ENCODE data around the gene IQCC. TPM values are rescaled to one million over a fixed set of nuclear protein-coding genes. Genes with fewer than 3 reads are reported as not detected.
A peak's percentile ranks its signal among the peaks of the same experiment; 100 is the strongest.

Gene IQCC
- total RNA-seq, 2 experiments from 2014 or later, result 4.8 to 5.0 TPM

GRCh38 chr1:32219022-32219421, 13.6 kb downstream of the IQCC start:
- DNase-seq, result no peak
- no peaks in the 10 kb centered on the region for H3K9me3 Mint-ChIP-seq
- H3K27ac Mint-ChIP-seq, result no peak overlapping the region
- no peak overlapping the region for H3K4me3 Mint-ChIP-seq
- no peaks in the 10 kb centered on the region for H3K27me3 Mint-ChIP-seq
- H3K4me1 Mint-ChIP-seq, result peaks cover 48% of the 10 kb centered on the region
- peaks cover 12% of the 10 kb centered on the region for H3K36me3 Mint-ChIP-seq (ENCODE audit: low read depth)
- ChIA-PET POLR2A (interaction anchor here (0.7 kb wide), 1 partner anchor 1260 kb away, joined by 6 read pairs; no protein-coding TSS in a partner anchor), CTCF (interaction anchor here (0.7 kb wide), 1 partner anchor 134 kb away, joined by 3 read pairs; no protein-coding TSS in a partner anchor)

GRCh38 chr1:32220746-32221580, 15.5 kb downstream of the IQCC start:
- peak overlapping the region; percentile 99 for H3K4me3 Mint-ChIP-seq
- ChIA-PET CTCF (interaction anchor here (0.8 to 1.4 kb wide), 3 partner anchors 9 to 27 kb away, joined by 3 to 5 read pairs (median 4); no protein-coding TSS in a partner anchor), POLR2A (no interaction called here)
- H3K27ac Mint-ChIP-seq, result peak overlapping the region; percentile 97
- no peak for DNase-seq
- H3K36me3 Mint-ChIP-seq (ENCODE audit: low read depth), result peaks cover 20% of the 10 kb centered on the region
- no peaks in the 10 kb centered on the region for H3K9me3 Mint-ChIP-seq
- H3K27me3 Mint-ChIP-seq, result no peaks in the 10 kb centered on the region
- peaks cover 49% of the 10 kb centered on the region for H3K4me1 Mint-ChIP-seq

GRCh38 chr1:32221581-32221979, 16.1 kb downstream of the IQCC start:
- H3K9me3 Mint-ChIP-seq, result no peaks in the 10 kb centered on the region
- peaks cover 24% of the 10 kb centered on the region for H3K36me3 Mint-ChIP-seq (ENCODE audit: low read depth)
- ChIA-PET POLR2A (no interaction called here), CTCF (interaction anchor here (1.4 kb wide), 2 partner anchors 15 to 27 kb away, joined by 4 to 5 read pairs; no protein-coding TSS in a partner anchor)
- no peak for DNase-seq
- H3K4me3 Mint-ChIP-seq, result peak overlapping the region; percentile 99
- H3K4me1 Mint-ChIP-seq, result peaks cover 46% of the 10 kb centered on the region
- peak overlapping the region; percentile 97 for H3K27ac Mint-ChIP-seq
- H3K27me3 Mint-ChIP-seq, result no peaks in the 10 kb centered on the region

- CTCF ChIA-PET, result interaction anchor here (0.6 to 1.4 kb wide), 2 partner anchors 37 to 476 kb away, joined by 3 to 5 read pairs; no protein-coding TSS in a partner anchor
- DNase-seq, result peak; percentile 96
- Mint-ChIP-seq H3K9me3 (no peaks in the 10 kb centered on the region), H3K27ac (peak within 1 kb of the TSS; percentile 97), H3K4me1 (peaks cover 43% of the 10 kb centered on the region), H3K4me3 (peak within 1 kb of the TSS; percentile 99), H3K36me3 (ENCODE audit: low read depth) (peaks cover 24% of the 10 kb centered on the region), H3K27me3 (no peaks in the 10 kb centered on the region)
- POLR2A ChIA-PET, result no interaction called here
Observed at GRCh38 chr1:32221980-32222755, 16.7 kb downstream of the IQCC start, which contains the start of the genes EIF3I and TMEM234. TSS of gene EIF3I (plus strand) at chr1:32222407. CDS start at chr1:32222442, 35 bp downstream. TSS of gene TMEM234 (minus strand) at chr1:32222353. CDS start at chr1:32222322, 31 bp downstream.

- peak overlapping the region; percentile 97 for H3K27ac Mint-ChIP-seq
- peaks cover 46% of the 10 kb centered on the region for H3K4me1 Mint-ChIP-seq
- peaks cover 39% of the 10 kb centered on the region for H3K36me3 Mint-ChIP-seq (ENCODE audit: low read depth)
- CTCF ChIA-PET, result interaction anchor here (0.8 to 1.4 kb wide), 5 partner anchors 17 to 170 kb away, joined by 3 to 5 read pairs (median 4); partner anchors contain the start of gene BSDC1
- POLR2A ChIA-PET, result no interaction called here
- no peaks in the 10 kb centered on the region for H3K9me3 Mint-ChIP-seq
- peak overlapping the region; percentile 99 for H3K4me3 Mint-ChIP-seq
- H3K27me3 Mint-ChIP-seq, result no peaks in the 10 kb centered on the region
- DNase-seq, result no peak
Observed at GRCh38 chr1:32223683-32224082, 18.2 kb downstream of the IQCC start.

- POLR2A ChIA-PET, result no interaction called here
Observed at GRCh38 chr1:32224285-32224684, 18.8 kb downstream of the IQCC start.

GRCh38 chr1:32228771-32229170, 23.3 kb downstream of the IQCC start:
- ChIA-PET POLR2A (interaction anchor here (0.8 kb wide), 1 partner anchor 12 kb away, joined by 3 read pairs; no protein-coding TSS in a partner anchor), CTCF (interaction anchor here (0.8 to 4.7 kb wide), 4 partner anchors 10 to 20 kb away, joined by 3 to 25 read pairs (median 6); no protein-coding TSS in a partner anchor)
- Mint-ChIP-seq H3K36me3 (ENCODE audit: low read depth) (peaks cover 35% of the 10 kb centered on the region), H3K27ac (no peak overlapping the region), H3K4me1 (peaks cover 15% of the 10 kb centered on the region), H3K27me3 (no peaks in the 10 kb centered on the region), H3K9me3 (no peaks in the 10 kb centered on the region), H3K4me3 (no peak overlapping the region)
- no peak for DNase-seq

More at GRCh38 chr1:32224285-32224684, 18.8 kb downstream of the IQCC start:
- Mint-ChIP-seq H3K4me3 (peak overlapping the region; percentile 42), H3K36me3 (ENCODE audit: low read depth) (peaks cover 40% of the 10 kb centered on the region), H3K9me3 (no peaks in the 10 kb centered on the region), H3K4me1 (peaks cover 46% of the 10 kb centered on the region), H3K27me3 (no peaks in the 10 kb centered on the region), H3K27ac (peak overlapping the region; percentile 97)
- CTCF ChIA-PET, result interaction anchor here (1.0 to 1.1 kb wide), 2 partner anchors 17 to 70 kb away, joined by 3 to 4 read pairs; no protein-coding TSS in a partner anchor
- DNase-seq, result no peak

- Mint-ChIP-seq H3K27ac (no peak overlapping the region), H3K36me3 (ENCODE audit: low read depth) (peaks cover 20% of the 10 kb centered on the region), H3K4me3 (no peak overlapping the region), H3K4me1 (peaks cover 3% of the 10 kb centered on the region), H3K27me3 (no peaks in the 10 kb centered on the region), H3K9me3 (no peaks in the 10 kb centered on the region)
- ChIA-PET POLR2A (no interaction called here), CTCF (interaction anchor here (0.6 to 1.4 kb wide), 4 partner anchors 9 to 89 kb away, joined by 3 read pairs; no protein-coding TSS in a partner anchor)
- DNase-seq, result no peak
Observed at GRCh38 chr1:32231843-32232432, 26.5 kb downstream of the IQCC start.

GRCh38 chr1:32232558-32233304, 27.3 kb downstream of the IQCC start:
- DNase-seq, result no peak
- H3K4me3 Mint-ChIP-seq, result no peak overlapping the region
- ChIA-PET CTCF (interaction anchor here (0.8 to 1.4 kb wide), 2 partner anchors 12 to 17 kb away, joined by 3 to 4 read pairs; no protein-coding TSS in a partner anchor), POLR2A (no interaction called here)
- H3K36me3 Mint-ChIP-seq (ENCODE audit: low read depth), result peaks cover 14% of the 10 kb centered on the region
- H3K27me3 Mint-ChIP-seq, result no peaks in the 10 kb centered on the region
- H3K4me1 Mint-ChIP-seq, result peaks cover 3% of the 10 kb centered on the region
- no peak overlapping the region for H3K27ac Mint-ChIP-seq
- H3K9me3 Mint-ChIP-seq, result no peaks in the 10 kb centered on the region

GRCh38 chr1:32234792-32235191, 29.3 kb downstream of the IQCC start:
- Mint-ChIP-seq H3K4me1 (peaks cover 8% of the 10 kb centered on the region), H3K36me3 (ENCODE audit: low read depth) (no peaks in the 10 kb centered on the region), H3K4me3 (no peak overlapping the region), H3K9me3 (no peaks in the 10 kb centered on the region), H3K27me3 (no peaks in the 10 kb centered on the region), H3K27ac (peak overlapping the region; percentile 54)
- CTCF ChIA-PET, result interaction anchor here (0.6 to 2.1 kb wide), 7 partner anchors 14 to 79 kb away, joined by 3 to 9 read pairs (median 4); partner anchors contain the start of gene LCK
- no peak for DNase-seq
- POLR2A ChIA-PET, result no interaction called here

- H3K36me3 Mint-ChIP-seq (ENCODE audit: low read depth), result no peaks in the 10 kb centered on the region
- no peak for DNase-seq
- POLR2A ChIA-PET, result interaction anchor here (0.6 kb wide), 1 partner anchor 10 kb away, joined by 3 read pairs; no protein-coding TSS in a partner anchor
- H3K27ac Mint-ChIP-seq, result no peak overlapping the region
- no peaks in the 10 kb centered on the region for H3K9me3 Mint-ChIP-seq
- H3K4me1 Mint-ChIP-seq, result peaks cover 35% of the 10 kb centered on the region
- CTCF ChIA-PET, result interaction anchor here (0.6 to 3.4 kb wide), 7 partner anchors 9 to 133 kb away, joined by 3 to 29 read pairs (median 4); partner anchors contain the start of genes FAM167B and HDAC1
- no peaks in the 10 kb centered on the region for H3K27me3 Mint-ChIP-seq
- H3K4me3 Mint-ChIP-seq, result peak overlapping the region; percentile 32
Observed at GRCh38 chr1:32239337-32239736, 33.9 kb downstream of the IQCC start.
